ENCODE measurements around the gene EEF2K.

Gene EEF2K

GRCh38 chr16:22255335-22255734 is 49.3 kb downstream of the EEF2K start:
- DNase-seq: no peak

GRCh38 chr16:22257440-22257839 is 51.4 kb downstream of the EEF2K start:
- no peak for DNase-seq

GRCh38 chr16:22260490-22260889 is 54.4 kb downstream of the EEF2K start:
- DNase-seq: no peak

GRCh38 chr16:22262460-22262859 is 56.4 kb downstream of the EEF2K start:
- DNase-seq: peak; percentile 39

DNA sequence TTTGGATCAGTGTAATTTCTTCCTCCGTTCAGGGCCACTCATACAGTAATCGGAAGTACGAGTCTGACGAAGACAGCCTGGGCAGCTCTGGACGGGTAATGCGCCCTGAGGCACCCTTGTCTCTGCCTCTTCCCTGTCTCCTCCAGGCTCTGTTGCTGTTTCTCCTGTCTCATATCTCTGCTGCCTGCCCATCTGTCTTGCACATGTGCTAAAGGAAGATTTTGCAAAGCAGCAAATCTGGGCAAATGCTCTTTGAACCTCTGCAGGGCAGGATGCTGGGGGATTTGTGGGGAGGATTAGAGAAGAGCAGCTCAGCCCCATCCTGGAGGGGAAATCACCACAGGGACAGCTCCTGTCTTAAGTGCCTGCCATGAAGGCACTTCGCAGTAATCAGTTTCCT is 58.7 kb downstream of the EEF2K start:
- no peak for DNase-seq

GRCh38 chr16:22265351-22265750 is 59.3 kb downstream of the EEF2K start:
- no peak for DNase-seq

- no peak for DNase-seq
These were observed 60.5 kb downstream of the EEF2K start for GRCh38 chr16:22266546-22266945.

DNA sequence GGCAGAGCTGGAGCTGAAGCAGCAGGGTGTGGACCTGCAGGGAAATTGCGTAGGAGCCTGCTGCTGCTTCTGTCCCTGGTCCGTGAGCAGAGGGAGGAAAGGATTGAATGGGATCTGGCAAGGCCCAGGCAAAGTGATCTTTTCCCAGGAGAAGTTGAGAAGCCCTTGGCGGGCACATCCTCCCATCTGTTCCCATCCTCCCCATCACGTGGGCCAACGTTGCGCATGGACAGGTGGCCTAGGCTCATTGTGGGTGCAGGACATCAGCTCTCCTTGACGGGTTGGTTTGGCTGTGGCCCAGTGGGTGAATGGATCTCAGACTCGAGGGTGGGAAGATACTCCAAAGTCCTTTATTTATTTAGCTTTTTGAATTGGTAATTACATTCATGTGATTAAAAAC is 61.7 kb downstream of the EEF2K start:
- no peak for DNase-seq

DNA sequence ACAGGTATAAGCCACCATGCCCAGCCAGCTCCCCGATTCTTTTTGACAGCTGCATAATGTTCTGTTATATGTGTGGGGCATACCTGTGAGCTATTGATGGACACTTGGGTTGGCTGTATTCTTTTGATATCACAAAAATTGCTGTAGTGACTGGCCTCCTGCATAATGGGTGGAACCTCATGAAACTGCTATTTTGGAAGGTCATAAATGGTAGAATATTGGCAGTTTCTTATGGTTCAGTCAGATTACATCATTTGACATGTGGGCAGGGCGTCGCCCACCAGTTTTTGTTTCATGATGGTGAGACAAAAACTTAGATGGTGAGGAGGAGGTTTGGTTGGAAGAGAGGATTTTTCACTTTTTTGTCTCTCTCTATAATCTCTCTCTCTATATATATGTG is 64.4 kb downstream of the EEF2K start:
- DNase-seq: no peak

DNA sequence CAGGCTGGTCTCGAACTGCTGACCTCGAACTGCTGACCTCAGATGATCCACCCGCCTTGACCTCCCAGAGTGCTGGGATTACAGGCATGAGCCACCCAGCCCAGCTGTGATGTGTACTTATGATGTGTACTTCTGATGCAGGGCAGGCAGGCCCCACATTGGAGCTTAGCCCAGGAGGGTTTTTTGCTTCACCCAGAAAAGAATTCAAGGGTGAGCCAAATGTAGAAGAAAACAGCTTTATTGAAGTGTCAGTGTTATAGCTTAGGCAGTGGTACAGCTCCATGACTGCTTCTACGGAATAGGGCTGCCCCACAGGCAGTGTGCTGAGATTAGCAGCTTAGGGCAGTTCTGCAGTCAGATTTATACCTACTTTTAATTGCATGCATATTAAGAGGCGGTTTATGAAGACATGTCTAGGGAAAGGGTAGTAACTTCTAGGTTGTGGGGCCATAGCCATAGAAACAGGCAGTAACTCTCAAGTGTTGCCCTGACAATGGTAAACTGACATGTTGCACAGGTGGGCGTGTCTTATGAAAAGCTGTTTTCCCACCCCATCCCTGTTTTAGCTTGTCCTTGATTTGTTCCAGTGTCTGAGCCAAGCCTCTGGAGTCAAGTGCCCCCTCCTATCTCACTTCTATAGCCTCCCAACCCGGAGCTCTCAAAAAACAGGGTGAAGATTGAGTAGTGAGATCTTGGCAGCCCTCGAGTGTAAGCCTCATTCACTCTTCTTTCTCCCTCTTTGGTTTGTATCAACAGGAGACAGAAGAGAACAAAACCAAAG is 67.0 kb downstream of the EEF2K start:
- no peak for DNase-seq

- DNase-seq: no peak
These were observed 68.8 kb downstream of the EEF2K start for GRCh38 chr16:22274916-22275315.

DNA sequence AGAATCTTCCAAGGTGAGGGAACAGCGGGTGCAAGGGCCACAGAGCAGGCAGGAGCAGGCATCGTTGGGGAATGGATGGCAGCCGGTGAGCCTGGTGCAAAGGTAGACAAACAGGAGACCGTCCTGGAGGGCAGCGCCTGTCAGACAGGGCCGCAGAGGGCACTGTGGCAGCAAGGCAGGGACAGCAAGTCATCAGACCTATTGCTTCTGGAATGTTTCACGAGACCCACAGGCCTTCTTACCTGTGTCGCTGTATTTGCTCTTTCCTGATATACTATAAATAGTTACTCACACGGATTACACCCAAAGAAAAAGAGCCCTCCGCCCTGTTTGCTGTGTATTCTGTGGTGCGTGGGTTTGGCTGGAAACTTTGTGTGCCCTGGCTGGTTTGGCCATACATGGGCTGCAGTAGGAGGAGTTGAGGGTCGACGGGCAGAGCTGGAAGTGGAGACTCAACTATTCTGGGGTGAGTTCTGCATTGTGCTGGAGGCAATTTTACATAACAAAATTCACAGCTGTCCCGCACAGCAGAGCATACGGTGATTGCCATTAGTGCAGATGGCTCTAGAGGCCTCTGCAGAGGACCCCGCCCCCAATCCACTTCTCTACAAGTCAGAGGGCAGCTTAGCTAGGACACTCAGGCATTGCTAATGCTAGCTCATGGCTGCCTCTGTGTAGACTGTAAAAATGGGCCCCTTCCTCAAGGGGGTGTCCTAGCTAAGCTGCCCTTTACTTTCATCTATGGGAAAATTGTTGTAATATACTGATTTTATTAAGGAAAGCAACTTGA is 72.6 kb downstream of the EEF2K start:
- DNase-seq: no peak

DNA sequence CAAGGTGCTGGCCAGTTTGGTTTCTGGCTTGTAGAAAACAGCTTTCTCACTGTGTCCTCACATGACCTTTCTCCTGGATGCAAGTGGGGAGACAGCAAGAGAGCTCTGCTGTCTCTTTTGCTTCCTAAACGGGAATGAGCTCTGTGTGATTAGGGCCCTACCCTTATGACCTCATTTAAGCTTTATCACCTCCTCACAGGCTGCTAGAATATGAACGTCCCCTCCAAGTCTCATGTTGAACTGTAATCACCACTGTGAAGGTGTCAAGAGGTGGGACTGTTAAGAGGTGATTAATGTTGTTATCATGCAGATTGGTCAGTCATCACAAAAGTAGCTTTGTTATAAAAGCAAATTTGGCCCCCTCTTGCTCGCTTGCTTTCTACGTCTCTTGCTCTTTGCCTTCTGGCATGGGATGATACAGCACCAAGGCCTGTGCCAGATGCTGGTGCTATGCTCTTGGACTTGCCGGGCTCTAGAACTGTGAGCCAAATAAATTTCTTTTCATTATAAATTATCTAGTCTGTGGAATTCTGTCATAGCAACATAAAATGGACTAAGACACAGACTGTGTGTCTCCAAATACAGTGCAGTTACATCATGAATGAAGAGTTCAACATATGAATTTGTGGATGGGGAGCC is 76.3 kb downstream of the EEF2K start:
- no peak for DNase-seq

GRCh38 chr16:22284637-22285036 is 78.6 kb downstream of the EEF2K start:
- no peak for DNase-seq

- no peak for DNase-seq
These were observed 79.0 kb downstream of the EEF2K start for GRCh38 chr16:22285080-22285479.

DNA sequence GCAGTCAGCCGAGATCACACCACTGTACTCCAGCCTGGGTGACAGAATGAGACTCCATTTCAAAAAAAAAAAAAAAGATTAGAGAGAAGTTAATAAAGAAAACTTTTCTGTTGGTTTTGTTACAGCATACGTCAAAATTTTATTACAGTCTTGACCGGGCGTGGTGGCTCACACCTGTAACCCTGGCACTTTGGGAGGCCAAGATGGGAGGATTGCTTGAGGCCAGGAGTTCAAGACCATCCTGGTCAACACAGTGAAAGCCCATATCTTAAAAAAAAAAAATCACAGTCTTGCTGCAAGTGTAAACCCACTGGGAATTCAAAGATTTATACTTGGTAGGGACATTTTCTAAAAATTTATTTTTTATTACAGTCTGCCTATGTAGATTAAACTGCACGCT is 84.9 kb downstream of the EEF2K start:
- no peak for DNase-seq

DNA sequence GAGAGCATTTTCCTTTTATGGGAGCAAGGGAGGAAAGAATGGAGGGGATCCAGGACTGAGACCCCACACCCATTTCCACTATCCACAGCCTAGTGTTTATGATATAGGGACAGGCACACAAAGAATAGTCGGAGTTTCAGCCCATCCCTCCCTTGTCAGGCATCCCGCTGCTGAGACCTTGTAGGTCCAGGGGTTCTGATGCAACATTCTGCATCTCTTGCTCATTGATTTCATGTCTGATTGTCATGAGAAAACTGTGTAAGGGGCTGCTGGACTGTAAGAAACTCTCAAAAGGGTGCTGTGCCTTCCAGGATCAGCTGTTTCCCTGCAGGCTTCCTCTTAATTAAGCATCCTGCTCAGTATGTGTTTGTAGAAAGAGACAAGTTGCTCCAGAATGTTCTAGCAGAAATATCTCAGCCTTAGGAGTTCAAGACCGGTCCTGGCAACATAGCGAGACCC is 85.8 kb downstream of the EEF2K start:
- DNase-seq: no peak

- DNase-seq: no peak
These were observed 86.2 kb downstream of the EEF2K start for GRCh38 chr16:22292320-22292719.

DNA sequence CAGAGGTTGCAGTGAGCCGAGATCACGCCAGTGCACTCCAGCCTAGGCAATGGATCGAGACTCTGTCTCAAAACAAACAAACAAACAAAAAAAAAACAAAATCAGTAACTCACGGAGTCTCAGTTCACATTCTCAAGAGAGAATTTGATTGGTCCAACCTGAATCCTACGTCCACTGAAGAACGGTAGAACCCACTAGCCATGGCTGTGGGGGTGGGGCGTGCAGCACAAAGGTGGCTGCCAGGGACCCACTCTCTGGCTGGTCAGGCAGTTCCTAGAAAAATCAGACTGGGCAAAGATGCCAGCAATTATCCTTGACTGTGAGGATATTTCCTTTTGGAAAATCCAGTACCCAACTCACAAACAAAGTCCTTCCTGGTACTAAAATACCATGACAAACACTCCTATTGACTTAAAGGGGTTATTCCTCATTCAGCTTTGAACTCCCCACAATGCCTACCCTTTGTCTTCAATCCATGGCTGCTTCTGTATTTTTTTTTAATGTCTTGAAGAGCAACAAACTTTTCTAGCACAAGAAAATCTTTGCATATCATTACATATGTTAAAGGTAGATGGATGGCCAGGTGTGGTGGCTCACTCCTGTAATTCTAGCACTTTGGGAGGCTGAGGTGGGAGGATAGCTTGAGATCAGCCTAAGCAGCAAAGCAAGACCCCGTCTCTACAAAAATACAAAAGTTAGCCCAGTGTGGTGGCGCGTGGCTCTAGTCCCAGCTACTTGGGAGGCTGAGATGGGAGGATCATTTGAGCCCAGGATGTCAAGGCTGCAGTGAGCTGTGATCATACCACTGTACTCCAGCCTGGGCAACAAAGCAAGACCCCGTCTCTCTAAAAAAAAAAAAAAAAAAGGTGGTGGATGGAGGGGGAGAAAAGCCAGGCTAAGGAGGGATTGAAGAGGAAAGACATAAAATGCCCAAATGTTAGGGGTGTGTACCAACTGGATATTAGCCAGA is 87.3 kb downstream of the EEF2K start:
- DNase-seq: no peak

DNA sequence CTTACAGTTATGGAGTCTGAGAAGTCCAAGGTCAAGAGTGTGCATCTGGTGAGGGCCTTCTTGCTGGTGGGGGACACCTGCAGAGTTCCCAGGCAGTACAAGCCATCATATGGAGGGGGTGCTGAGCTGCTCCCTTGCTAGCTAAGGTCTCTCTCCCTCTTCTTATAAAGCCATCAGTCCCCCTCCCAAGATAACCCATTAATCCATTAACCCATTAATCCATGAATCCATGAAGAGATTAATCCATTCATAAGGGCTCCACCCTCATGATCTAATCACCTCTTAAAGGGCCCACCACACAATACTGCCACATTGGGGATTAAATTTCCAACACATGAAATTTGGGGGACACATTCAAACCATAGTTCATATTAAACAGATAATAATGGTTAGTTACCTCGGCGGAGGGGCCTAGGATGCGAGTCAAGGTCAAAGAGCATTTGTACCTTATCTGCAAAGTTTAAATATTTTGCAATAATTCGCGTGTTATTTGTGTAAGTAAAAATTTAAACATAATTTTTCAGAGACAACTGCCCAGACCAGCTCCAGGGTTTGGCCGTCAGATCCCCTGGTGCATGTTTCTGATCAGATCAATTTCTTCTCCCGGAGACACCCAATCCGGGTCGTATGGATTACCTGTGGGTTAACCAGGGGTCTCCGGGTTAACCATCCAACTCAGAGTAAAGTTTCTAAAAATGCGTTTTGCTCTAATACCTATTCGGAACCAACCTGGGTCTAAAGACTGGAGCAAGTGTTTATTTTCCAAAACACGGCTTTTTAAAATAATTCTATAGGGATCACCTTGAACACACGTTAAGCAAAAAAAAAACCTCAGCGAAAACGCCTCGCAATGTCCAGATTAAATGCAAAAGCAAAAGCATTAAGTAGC is 90.4 kb downstream of the EEF2K start:
- DNase-seq: no peak

DNA sequence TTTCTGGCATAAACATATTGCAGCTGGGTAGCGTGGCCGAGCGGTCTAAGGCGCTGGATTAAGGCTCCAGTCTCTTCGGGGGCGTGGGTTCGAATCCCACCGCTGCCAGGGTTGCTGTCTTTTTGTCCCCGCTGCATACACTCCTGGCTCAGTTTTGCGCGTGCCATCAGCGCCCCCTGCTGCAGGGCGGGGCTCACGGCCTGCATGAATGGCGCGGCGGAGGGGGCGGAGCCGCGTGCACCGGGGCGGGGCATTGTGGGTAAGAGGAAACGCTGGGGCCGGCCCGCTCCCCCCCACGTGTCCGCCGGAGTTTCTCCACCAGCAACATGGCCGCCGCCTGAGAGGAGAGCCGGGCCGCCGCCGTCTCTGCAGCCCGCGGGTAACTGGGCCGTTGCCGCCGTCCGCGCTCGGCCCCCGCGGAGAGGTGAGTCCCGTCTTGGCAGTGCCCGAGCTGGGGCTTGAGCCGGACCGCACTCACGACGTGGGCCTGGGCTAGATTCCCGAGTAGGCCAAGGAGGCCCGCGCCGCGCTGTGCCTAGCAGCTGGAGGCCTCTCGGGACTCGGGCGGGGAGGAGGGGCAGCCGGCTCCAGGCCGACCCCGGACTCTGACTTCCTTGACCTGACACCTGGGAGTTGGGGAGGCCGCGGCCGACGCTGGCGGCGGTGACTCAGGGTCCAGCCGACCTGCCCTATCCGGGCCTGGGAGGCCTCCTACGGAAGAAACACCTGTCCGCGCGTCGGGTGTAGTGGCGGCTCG is 91.2 kb downstream of the EEF2K start, which contains the start of gene POLR3E:
TSS of gene POLR3E (plus strand) at position 296 of the 757 bp plus-strand sequence. CDS start 5,560 bp downstream, outside the sequence.
- peak; percentile 97 for DNase-seq

All from CD4-positive, alpha-beta T cell treated with Interleukin-4 for 4 hours (primary cell).